HG03066 (cell line): ENCODE data around the gene GRK2.
A peak's percentile ranks its signal among the peaks of the same experiment; 100 is the strongest.
"Not testable (repeated sequence)": the region's sequence is repeated elsewhere in the genome, so short reads cannot be mapped to it uniquely, and the experiment has no call there.

Experiments used
- ATAC-seq: cut with Tn5 transposase; IDR thresholded peaks from one replicate; pipeline ENCODE4 v1.9.1; 2021; ENCODE audit warnings: low read depth; ENCODE audit not compliant: unreplicated experiment

Gene GRK2

DNA sequence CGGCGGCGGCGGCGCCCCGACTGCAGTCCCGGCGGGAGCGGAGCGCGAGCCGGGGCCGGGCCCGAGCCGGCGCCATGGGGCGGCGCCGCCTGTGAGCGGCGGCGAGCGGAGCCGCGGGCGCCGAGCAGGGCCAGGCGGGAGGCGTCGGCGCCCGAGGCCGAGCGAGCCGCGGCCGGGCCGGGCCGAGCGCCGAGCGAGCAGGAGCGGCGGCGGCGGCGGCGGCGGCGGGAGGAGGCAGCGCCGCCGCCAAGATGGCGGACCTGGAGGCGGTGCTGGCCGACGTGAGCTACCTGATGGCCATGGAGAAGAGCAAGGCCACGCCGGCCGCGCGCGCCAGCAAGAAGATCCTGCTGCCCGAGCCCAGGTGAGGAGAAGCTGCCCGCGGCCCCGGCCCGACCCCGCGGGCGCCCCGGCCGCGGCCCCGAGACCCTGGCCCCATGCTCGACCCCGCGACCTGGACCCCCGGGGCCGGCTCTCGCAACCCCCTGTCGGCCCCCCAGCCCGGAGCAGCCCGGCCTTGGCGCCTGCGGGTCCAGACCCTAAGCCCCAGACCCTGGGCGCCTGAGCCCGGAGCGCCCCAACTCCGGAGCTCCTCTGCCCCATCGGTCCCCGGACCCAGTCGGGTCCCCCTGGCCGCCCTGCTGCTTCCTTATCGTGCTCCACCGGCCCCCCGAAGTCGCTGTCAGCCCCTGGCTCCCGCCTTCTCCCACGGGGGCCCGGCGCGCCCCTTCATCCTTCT lies at the start of gene GRK2:
TSS of gene GRK2 (plus strand) at position 25 of the 739 bp plus-strand sequence. CDS start at position 252, 227 bp downstream.
- no peak for ATAC-seq

GRCh38 chr11:67227726-67228125 lies 38.5 kb upstream of the GRK2 start:
- ATAC-seq = no peak

DNA sequence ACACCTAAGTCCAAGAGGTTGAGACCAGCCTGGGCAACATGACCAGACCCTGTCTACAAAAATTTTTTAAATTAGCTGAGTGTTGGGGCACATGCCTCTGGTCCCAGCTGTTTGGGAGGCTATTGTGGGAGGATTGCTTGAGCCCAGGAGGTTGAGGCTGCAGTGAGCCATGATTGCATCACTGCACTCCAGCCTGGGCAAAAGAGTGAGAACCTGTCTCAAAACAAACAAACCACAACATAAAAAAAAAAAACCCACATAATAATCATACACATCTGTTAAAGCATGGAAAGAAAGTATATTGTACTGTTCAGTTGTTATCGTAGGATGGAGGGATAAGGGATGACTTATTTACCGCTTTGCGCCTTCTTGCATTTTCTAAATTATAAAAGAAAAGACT lies 35.9 kb upstream of the GRK2 start:
- no peak for ATAC-seq

DNA sequence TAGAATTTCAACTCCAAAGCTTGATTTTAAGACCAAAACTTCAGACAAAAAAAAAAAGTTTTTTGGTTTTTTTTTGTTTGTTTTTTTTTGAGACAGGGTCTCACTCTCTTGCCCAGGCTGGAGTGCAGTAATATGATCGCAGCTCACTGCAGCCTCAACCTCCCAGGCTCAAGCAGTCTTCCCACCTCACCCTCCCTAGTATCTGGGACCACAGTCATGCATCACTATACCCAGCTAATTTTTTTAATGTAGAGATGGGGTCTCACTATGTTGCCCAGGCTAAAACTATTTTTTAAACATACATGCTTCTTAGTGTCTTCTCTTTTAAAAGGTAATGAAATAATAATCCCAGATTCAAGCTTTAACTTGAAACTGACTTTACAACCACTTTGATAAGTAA lies 35.4 kb upstream of the GRK2 start:
- ATAC-seq = no peak

DNA sequence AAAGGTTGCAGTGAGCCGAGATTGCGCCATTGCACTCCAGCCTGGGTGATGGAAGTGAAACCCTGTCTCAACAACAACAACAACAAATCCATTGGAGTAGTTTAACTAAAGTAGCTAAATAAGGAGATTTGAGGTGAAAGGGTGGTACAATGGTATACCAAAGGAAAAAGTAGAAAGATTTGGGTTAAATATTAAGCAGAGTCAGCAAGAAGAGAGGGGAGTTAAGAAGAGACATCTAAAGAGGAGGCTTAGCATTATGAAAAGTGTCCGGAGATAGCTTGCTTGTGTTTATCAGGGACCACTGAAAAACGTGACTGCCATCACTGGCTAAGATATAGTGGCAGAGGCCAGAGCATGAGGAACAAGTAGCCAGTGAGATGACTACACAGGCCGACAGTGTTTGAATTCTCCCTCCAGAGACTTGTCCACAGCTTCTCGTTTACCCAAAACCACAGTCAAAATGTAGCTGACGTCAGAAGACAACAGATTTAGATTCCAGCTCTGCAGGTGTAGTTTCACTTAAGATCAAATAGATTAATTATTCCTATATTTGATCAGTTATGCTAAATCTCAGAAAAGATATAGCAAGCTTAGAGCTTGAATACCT lies 32.6 kb upstream of the GRK2 start:
- ATAC-seq = no peak

- not testable (repeated sequence) for ATAC-seq
Observed at GRCh38 chr11:67234571-67234970, 31.7 kb upstream of the GRK2 start.

DNA sequence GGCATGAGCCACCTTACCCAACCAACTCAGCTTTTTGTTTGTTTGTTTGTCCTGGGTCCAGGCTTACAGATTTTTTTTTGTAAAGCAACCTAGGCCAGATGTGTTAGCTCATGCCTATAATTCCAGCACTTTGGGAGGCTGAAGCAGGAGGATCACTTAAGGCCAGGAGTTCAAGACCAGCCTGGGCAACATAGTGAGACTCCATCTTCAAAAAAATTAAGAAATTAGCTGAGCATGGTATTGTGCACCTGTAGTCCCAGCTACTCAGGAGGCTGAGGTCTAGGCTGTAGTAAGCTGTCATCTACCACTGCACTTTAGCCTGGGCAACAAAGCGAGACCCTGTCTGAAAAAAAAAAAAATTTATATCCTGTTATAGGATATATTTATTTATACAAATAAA lies 28.7 kb upstream of the GRK2 start:
- ATAC-seq = no peak

GRCh38 chr11:67238894-67239782 lies 27.1 kb upstream of the GRK2 start:
- no peak for ATAC-seq

DNA sequence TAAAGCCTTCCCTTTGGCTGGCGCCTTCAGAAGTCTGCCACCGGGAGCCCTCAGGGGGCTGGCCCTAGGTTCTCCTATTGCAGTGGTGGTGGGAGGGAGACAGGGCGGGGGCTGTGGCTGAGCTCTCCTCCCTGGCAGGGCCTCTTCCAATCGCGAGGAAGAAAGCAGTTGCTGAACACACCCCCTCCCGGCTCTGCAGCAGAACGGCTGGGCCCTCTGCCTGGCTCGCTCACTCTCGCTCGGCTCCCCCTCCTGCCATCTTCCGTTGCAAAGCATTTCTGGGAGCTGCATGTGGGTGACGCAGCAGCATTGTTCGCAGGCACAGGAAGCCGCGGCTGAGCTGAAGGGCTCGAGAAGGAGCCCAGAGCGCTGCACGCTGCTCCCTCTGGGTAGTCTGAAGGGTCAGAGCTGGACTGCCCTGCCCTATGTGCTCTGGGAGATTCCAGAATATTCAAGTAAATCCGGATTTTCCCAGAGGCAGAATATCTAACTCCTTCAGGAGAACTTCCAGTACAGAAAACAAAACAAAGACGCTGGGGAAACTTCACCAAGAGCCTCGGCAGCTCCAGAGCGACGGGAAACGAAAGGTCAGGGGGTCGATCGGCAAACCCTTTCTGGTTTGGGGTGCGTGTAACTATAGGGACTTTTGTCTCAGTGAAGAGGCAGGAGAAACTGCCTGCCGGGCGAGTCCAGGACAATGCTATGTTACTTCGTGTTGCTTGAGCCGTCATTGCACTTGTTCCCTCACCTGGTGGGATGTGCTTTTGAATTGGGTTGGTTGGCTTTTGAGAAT lies 26.3 kb upstream of the GRK2 start:
- ATAC-seq = peak; percentile 88

- ATAC-seq = no peak
Observed at GRCh38 chr11:67240576-67241389, 25.5 kb upstream of the GRK2 start.

DNA sequence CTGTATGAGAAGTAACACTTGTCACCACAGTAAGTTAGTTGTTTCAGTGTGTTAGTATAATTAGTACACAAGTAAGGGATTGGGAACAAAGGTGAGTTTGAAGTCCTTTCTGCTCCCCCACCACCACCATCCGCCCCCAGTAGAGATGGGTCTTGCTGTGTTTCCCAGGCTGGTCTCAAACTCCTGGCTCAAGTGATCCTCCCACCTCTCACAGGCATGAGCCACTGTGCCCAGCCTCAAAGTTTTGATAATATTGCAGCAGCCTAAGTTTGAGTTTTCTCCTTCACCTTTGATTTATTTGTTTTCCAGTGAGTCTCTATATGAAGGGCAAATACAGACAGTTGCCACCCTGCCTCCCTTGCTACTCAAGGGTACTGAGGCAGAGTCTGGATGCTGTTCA lies 23.7 kb upstream of the GRK2 start:
- no peak for ATAC-seq

- ATAC-seq = no peak
Observed at GRCh38 chr11:67243051-67243450, 23.2 kb upstream of the GRK2 start.

- ATAC-seq = no peak
Observed at GRCh38 chr11:67245046-67245445, 21.2 kb upstream of the GRK2 start.

DNA sequence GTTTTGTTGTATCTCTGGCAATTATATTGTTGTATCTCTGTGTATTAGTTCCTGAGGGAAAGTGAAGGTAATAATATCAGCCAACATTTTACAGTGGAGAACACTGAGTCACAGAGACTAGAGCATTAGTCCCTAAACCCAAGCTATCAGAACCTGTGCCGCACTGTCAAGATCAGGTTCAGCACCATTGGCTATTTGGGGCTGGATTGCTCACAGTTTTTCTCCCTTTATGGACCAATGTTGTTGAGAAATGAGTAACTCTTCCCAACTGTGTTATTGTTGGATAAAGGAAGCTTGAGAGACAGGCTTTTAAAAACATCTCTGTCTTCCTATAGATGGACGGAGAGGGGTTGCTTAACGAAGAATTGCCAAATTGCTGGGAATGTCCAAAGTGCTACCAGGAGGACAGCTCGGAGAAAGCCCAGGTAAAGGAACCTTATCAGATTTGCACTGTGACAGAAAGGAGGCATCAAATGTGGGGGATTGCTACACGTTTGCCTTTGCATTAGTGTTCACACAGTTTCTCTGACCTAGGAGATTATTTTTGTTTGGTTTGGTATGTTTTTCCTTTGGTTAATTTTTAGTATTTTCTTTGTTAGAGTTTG lies 18.2 kb upstream of the GRK2 start:
- ATAC-seq = no peak

DNA sequence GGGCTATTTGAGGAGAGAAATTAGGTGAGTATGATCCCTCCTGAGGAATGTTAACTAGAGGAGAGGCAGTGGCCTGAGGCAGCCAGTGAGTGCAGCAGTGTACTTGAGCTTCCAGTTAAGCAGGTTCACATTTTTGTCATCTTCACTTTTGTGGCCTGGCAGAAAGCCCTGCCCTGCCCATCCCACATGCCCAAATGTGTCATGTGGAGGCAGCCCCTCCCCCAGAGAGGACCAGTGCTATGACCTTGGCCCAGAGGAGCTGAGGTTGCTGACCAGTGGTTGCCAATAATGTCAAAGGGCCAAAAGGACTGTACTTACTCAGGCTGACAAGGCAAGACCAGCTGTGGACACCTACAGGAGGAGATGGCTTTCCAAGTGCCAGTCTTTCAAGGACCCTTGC lies 17.6 kb upstream of the GRK2 start:
- no peak for ATAC-seq

GRCh38 chr11:67250059-67251043 lies 15.9 kb upstream of the GRK2 start:
- ATAC-seq = no peak

GRCh38 chr11:67251841-67252240 lies 14.4 kb upstream of the GRK2 start:
- no peak for ATAC-seq

- no peak for ATAC-seq
Observed at GRCh38 chr11:67252831-67253239, 13.4 kb upstream of the GRK2 start.
